CD14-positive monocyte (primary cell): ENCODE data around the gene SMIM28. TPM values are rescaled to one million over a fixed set of nuclear protein-coding genes. Genes with fewer than 3 reads are reported as not detected.

ENCODE experiments used
- DNase-seq, 3 donors: peaks; one replicate each; pipeline ENCODE4 v3.0.0-alpha.2; 2011 to 2022
- H2AFZ ChIP-seq: 2 replicates; pipeline ENCODE4 v1.6.0; 2012; ENCODE audit warnings: mild to moderate bottlenecking, low read depth, low read length, inconsistent platforms; ENCODE audit not compliant: insufficient read depth, poor library complexity, severe bottlenecking
- H3K27ac ChIP-seq, 2 donors: 1 replicate in 1 of 2; 2 replicates in 1 of 2; pipeline ENCODE4 v1.5.1; 2012 to 2013; ENCODE audit warnings: low read length in 2 of 2, control low read depth in 1 of 2, inconsistent platforms in 1 of 2, low read depth in 1 of 2, mild to moderate bottlenecking in 1 of 2
- H3K27me3 ChIP-seq, 2 donors: one replicate each; pipeline versions ENCODE4 v1.6.0 to v1.6.1; 2011 to 2013; ENCODE audit warnings: low read length in 2 of 2; ENCODE audit not compliant: control insufficient read depth in 2 of 2, insufficient read depth in 2 of 2
- H3K36me3 ChIP-seq, 2 donors: replicated peaks in 1 of 2; 1 replicate in 1 of 2; 2 replicates in 1 of 2; pipeline versions ENCODE4 v1.5.1 to v1.6.1; 2012 to 2013; ENCODE audit warnings: low read length in 2 of 2, control low read depth in 1 of 2, inconsistent platforms in 1 of 2, mild to moderate bottlenecking in 1 of 2; ENCODE audit not compliant: insufficient read depth in 2 of 2, control insufficient read depth in 1 of 2
- H3K4me1 ChIP-seq, 2 donors: 1 replicate in 1 of 2; 2 replicates in 1 of 2; pipeline versions ENCODE4 v1.5.1 to v1.6.1; 2012 to 2013; ENCODE audit warnings: low read length in 2 of 2, control low read depth in 1 of 2, inconsistent platforms in 1 of 2, mild to moderate bottlenecking in 1 of 2, moderate library complexity in 1 of 2; ENCODE audit not compliant: insufficient read depth in 2 of 2, control insufficient read depth in 1 of 2
- H3K4me2 ChIP-seq: replicated peaks from 2 replicates; pipeline ENCODE3; 2012; ENCODE audit warnings: low read length, moderate library complexity, mild to moderate bottlenecking; ENCODE audit not compliant: poor library complexity, severe bottlenecking; ENCODE audit errors: extremely low read depth
- H3K4me3 ChIP-seq, 3 experiments: fragments of 200-600 bp in 1 of 3; sonication (generic) in 1 of 3; replicated peaks in 1 of 3; 1 replicate in 2 of 3; 2 replicates in 1 of 3; pipeline ENCODE4 v1.5.1; 2011 to 2013; ENCODE audit warnings: low read length in 3 of 3, mild to moderate bottlenecking in 3 of 3, control low read depth in 2 of 3, low read depth in 2 of 3, inconsistent platforms in 1 of 3, moderate library complexity in 1 of 3
- H3K79me2 ChIP-seq: 2 replicates; pipeline ENCODE4 v1.6.0; 2012; ENCODE audit warnings: mild to moderate bottlenecking, control low read depth, inconsistent platforms, low read length, moderate library complexity; ENCODE audit not compliant: insufficient read depth
- H3K9ac ChIP-seq: 2 replicates; pipeline ENCODE4 v1.6.0; 2017; ENCODE audit warnings: low read length, mild to moderate bottlenecking; ENCODE audit not compliant: insufficient read depth, poor library complexity, severe bottlenecking
- H3K9me3 ChIP-seq, 2 donors: replicated peaks in 1 of 2; 1 replicate in 1 of 2; 2 replicates in 1 of 2; pipeline versions ENCODE4 v1.5.1 to v1.6.1; 2012 to 2013; ENCODE audit warnings: low read length in 2 of 2, control low read depth in 1 of 2; ENCODE audit not compliant: control insufficient read depth in 1 of 2, insufficient read depth in 1 of 2
- H4K20me1 ChIP-seq: 2 replicates; pipeline ENCODE4 v1.6.0; 2012; ENCODE audit warnings: mild to moderate bottlenecking, low read length, control low read depth, moderate library complexity; ENCODE audit not compliant: insufficient read depth
- H3K27ac Mint-ChIP-seq, 7 donors: one replicate each; pipeline ENCODE4 v1.8.0; 2020; ENCODE audit warnings: mild to moderate bottlenecking in 7 of 7, mixed read lengths in 7 of 7, moderate library complexity in 6 of 7, inconsistent platforms in 2 of 7
- H3K27me3 Mint-ChIP-seq, 3 donors: one replicate each; pipeline ENCODE4 v1.8.0; 2021 to 2022; ENCODE audit warnings: low read depth in 3 of 3, mild to moderate bottlenecking in 3 of 3, mixed read lengths in 3 of 3, moderate library complexity in 3 of 3, inconsistent platforms in 1 of 3
- H3K36me3 Mint-ChIP-seq, 2 donors: one replicate each; pipeline ENCODE4 v1.8.0; 2020; ENCODE audit warnings: mixed read lengths in 2 of 2, inconsistent platforms in 1 of 2, mild to moderate bottlenecking in 1 of 2
- H3K4me1 Mint-ChIP-seq: one replicate; pipeline ENCODE4 v1.8.0; 2020; ENCODE audit warnings: mild to moderate bottlenecking, mixed read lengths
- H3K4me3 Mint-ChIP-seq, 2 donors: one replicate each; pipeline ENCODE4 v1.8.0; 2020; ENCODE audit warnings: mild to moderate bottlenecking in 2 of 2, mixed read lengths in 2 of 2, moderate library complexity in 1 of 2
- H3K9me3 Mint-ChIP-seq, 7 donors: one replicate each; pipeline ENCODE4 v1.8.0; 2020 to 2022; ENCODE audit warnings: mixed read lengths in 7 of 7, mild to moderate bottlenecking in 6 of 7, moderate library complexity in 6 of 7, inconsistent platforms in 2 of 7
- WGBS: methylation state at CpG from one replicate; pipeline ENCODE4 v1.1.5; 2013; ENCODE audit warnings: missing lambda C conversion rate; ENCODE audit not compliant: insufficient coverage; 5-methylcytosine and 5-hydroxymethylcytosine counted together
- intact Hi-C, 2 donors: fragments of 100-400 bp; cut with micrococcal nuclease; formaldehyde crosslinking; loops; one replicate each; pipeline versions ENCODE4 v1.15.0 to v1.15.1; 2023
- polyA plus RNA-seq, 3 donors: library from polyadenylated mRNA; depleted of rRNA in 1 of 3; unstranded in 2 of 3; stranded (reverse) in 1 of 3; fragments of 300-500 nt in 2 of 3; fragments of >200 nt in 1 of 3; fragmentation: Illumina TruSeq in 2 of 3; gene quantifications; 1 replicate in 2 of 3; 2 replicates in 1 of 3; pipeline ENCODE4 v1.2.3, GENCODE V29; 2012 to 2021
- TF ChIP-seq, protein P1 (sequence below): fragments of 200-600 bp; IDR thresholded peaks from one replicate; pipeline ENCODE4 v1.8.0; 2022; ENCODE audit warnings: antibody characterized with exemption, mild to moderate bottlenecking

Gene SMIM28
- polyA plus RNA-seq, 3 donors: not detected

DNA sequence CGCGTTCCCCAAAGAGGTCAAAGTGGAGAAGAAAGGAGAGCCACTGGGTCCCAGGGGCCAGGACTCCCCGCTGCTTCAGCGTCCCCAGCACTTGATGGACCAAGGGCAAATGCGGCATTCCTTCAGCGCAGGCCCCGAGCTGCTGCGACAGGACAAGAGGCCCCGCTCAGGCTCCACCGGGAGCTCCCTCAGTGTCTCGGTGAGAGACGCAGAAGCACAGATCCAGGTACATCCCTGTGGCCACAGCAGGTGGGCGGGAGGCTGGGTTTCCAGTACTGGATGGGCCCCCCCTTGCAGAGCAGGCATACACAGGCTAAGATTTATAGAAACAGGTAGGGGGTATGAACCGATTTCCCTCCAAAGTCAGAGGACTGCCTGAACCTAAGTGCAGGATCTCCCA is 42.7 kb upstream of the SMIM28 start:
- DNase-seq: no peak
- Mint-ChIP-seq H3K27me3 (peaks cover 3 to 5% (median 3%) of the 10 kb centered on the region in 3 donors), H3K4me1 (no peaks in the 10 kb centered on the region), H3K9me3 (peaks cover 0 to 6% (median 0%) of the 10 kb centered on the region in 7 donors), H3K36me3 (no peaks in the 10 kb centered on the region), H3K27ac (no peak overlapping the region), H3K4me3 (no peak overlapping the region)
- H3K27me3 ChIP-seq: no peaks in the 10 kb centered on the region
- intact Hi-C loops: no loop called here
- no peaks in the 10 kb centered on the region for H4K20me1 ChIP-seq
- no peaks in the 10 kb centered on the region for H3K9me3 ChIP-seq
- H3K36me3 ChIP-seq: no peaks in the 10 kb centered on the region
- WGBS: 99% methylated on average over 13 of the region's 14 CpGs
- H3K79me2 ChIP-seq: no peaks in the 10 kb centered on the region
- H3K4me3 ChIP-seq: no peak overlapping the region
- TF ChIP-seq, protein P1, sequence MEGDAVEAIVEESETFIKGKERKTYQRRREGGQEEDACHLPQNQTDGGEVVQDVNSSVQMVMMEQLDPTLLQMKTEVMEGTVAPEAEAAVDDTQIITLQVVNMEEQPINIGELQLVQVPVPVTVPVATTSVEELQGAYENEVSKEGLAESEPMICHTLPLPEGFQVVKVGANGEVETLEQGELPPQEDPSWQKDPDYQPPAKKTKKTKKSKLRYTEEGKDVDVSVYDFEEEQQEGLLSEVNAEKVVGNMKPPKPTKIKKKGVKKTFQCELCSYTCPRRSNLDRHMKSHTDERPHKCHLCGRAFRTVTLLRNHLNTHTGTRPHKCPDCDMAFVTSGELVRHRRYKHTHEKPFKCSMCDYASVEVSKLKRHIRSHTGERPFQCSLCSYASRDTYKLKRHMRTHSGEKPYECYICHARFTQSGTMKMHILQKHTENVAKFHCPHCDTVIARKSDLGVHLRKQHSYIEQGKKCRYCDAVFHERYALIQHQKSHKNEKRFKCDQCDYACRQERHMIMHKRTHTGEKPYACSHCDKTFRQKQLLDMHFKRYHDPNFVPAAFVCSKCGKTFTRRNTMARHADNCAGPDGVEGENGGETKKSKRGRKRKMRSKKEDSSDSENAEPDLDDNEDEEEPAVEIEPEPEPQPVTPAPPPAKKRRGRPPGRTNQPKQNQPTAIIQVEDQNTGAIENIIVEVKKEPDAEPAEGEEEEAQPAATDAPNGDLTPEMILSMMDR: no peak
- H3K4me1 ChIP-seq: no peaks in the 10 kb centered on the region
- no peak overlapping the region for H3K27ac ChIP-seq
- no peak overlapping the region for H2AFZ ChIP-seq
- no peak overlapping the region for H3K9ac ChIP-seq
- H3K4me2 ChIP-seq: no peak overlapping the region

DNA sequence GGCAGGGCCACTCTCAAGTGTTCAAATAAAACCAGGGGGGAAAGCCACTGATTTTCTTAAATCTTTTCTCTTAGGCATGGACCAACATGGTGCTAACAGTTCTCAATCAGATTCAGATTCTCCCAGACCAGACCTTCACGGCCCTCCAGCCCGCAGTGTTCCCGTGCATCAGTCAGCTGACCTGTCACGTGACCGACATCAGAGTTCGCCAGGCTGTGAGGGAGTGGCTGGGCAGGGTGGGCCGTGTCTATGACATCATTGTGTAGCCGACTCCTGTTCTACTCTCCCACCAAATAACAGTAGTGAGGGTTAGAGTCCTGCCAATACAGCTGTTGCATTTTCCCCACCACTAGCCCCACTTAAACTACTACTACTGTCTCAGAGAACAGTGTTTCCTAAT is 41.5 kb upstream of the SMIM28 start:
- intact Hi-C loops: no loop called here
- TF ChIP-seq, protein P1: no peak
- no peak for DNase-seq
- H3K27ac Mint-ChIP-seq: no peak overlapping the region
- no peaks in the 10 kb centered on the region for H3K79me2 ChIP-seq
- no peaks in the 10 kb centered on the region for H4K20me1 ChIP-seq
- H3K4me1 ChIP-seq: no peaks in the 10 kb centered on the region
- H3K9me3 Mint-ChIP-seq: peaks cover 0 to 6% (median 0%) of the 10 kb centered on the region in 7 donors
- H3K9me3 ChIP-seq: no peaks in the 10 kb centered on the region
- no peak overlapping the region for H2AFZ ChIP-seq
- no CpG with 5 or more reads among the region's 8 CpGs for WGBS
- H3K36me3 ChIP-seq: no peaks in the 10 kb centered on the region
- H3K4me2 ChIP-seq: no peak overlapping the region
- H3K4me3 ChIP-seq: no peak overlapping the region
- H3K27me3 Mint-ChIP-seq: peaks cover 0 to 5% (median 3%) of the 10 kb centered on the region in 3 donors
- no peak overlapping the region for H3K4me3 Mint-ChIP-seq
- H3K9ac ChIP-seq: no peak overlapping the region
- H3K36me3 Mint-ChIP-seq: no peaks in the 10 kb centered on the region
- H3K4me1 Mint-ChIP-seq: no peaks in the 10 kb centered on the region
- H3K27ac ChIP-seq: no peak overlapping the region
- no peaks in the 10 kb centered on the region for H3K27me3 ChIP-seq
